DOHH2 (cell line): ENCODE measurements around the gene ZNF592.

Experiments
- EZH2phosphoT487 ChIP-seq: fragments of 200-600 bp; sonication (generic); IDR thresholded peaks from 2 replicates; pipeline ENCODE4 v1.6.1; 2017; ENCODE audit warnings: borderline replicate concordance, mild to moderate bottlenecking, antibody characterized with exemption, low read length, moderate library complexity, mixed read lengths
- TF ChIP-seq, protein P1 (sequence below): fragments of 200-600 bp; sonication (generic); IDR thresholded peaks from one replicate; pipeline ENCODE4 v1.5.1; 2014; ENCODE audit warnings: antibody characterized with exemption, mild to moderate bottlenecking, low read depth, low read length; ENCODE audit not compliant: poor library complexity, severe bottlenecking

GRCh38 chr15:84721371-84721770 is 27.0 kb upstream of the ZNF592 start:
- TF ChIP-seq, protein P1, sequence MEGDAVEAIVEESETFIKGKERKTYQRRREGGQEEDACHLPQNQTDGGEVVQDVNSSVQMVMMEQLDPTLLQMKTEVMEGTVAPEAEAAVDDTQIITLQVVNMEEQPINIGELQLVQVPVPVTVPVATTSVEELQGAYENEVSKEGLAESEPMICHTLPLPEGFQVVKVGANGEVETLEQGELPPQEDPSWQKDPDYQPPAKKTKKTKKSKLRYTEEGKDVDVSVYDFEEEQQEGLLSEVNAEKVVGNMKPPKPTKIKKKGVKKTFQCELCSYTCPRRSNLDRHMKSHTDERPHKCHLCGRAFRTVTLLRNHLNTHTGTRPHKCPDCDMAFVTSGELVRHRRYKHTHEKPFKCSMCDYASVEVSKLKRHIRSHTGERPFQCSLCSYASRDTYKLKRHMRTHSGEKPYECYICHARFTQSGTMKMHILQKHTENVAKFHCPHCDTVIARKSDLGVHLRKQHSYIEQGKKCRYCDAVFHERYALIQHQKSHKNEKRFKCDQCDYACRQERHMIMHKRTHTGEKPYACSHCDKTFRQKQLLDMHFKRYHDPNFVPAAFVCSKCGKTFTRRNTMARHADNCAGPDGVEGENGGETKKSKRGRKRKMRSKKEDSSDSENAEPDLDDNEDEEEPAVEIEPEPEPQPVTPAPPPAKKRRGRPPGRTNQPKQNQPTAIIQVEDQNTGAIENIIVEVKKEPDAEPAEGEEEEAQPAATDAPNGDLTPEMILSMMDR, result no peak
- no peak for TF ChIP-seq EZH2phosphoT487
